GM10266 (cell line): Measurements from ENCODE around the gene ARMC3.

ENCODE experiments used
- DNase-seq: peaks from one replicate; pipeline ENCODE4 v3.0.0; 2012; ENCODE audit errors: extremely low spot score
- TF ChIP-seq, protein P1 (sequence below): IDR thresholded peaks from 2 replicates; pipeline ENCODE4 v1.5.1; 2012; ENCODE audit warnings: mild to moderate bottlenecking, low read depth; ENCODE audit not compliant: control insufficient read depth, insufficient read depth; ENCODE audit errors: missing control alignments

Gene ARMC3

DNA sequence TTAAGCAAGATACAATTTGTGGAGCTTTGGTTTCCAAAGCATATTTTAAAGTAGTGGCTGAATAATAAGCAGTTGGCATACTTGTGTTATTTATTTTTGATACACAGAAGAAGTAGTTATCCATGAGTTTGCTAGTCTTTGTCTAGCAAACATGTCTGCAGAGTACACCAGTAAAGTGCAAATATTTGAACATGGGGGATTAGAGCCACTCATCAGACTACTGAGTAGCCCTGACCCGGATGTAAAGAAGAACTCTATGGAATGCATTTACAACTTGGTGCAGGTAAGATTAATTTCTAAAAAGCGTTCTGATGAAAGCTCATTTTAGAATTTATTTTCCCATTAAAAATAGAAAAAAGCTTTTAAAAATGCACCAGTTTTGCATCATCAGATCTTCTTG lies 31.4 kb downstream of the ARMC3 start:
- TF ChIP-seq, protein P1, sequence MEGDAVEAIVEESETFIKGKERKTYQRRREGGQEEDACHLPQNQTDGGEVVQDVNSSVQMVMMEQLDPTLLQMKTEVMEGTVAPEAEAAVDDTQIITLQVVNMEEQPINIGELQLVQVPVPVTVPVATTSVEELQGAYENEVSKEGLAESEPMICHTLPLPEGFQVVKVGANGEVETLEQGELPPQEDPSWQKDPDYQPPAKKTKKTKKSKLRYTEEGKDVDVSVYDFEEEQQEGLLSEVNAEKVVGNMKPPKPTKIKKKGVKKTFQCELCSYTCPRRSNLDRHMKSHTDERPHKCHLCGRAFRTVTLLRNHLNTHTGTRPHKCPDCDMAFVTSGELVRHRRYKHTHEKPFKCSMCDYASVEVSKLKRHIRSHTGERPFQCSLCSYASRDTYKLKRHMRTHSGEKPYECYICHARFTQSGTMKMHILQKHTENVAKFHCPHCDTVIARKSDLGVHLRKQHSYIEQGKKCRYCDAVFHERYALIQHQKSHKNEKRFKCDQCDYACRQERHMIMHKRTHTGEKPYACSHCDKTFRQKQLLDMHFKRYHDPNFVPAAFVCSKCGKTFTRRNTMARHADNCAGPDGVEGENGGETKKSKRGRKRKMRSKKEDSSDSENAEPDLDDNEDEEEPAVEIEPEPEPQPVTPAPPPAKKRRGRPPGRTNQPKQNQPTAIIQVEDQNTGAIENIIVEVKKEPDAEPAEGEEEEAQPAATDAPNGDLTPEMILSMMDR: no peak
- DNase-seq: no peak

DNA sequence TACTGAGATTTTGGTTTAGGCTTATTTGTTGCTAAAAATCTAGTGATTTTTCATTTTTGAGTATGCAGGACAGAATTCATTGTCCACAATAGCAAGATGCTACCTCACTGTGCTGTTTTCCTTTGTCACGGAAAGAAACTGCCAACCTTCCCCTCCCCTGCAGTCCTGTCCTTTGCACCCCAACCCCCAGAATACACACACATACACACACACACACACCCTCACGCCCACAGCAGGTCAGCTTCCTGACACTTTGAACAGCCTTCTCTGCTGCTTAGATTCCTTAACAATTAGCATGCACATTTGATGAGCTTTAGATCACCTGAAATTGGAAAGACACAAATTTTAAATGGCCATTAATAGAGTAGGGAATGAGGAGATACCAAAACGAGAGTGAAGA lies 32.1 kb downstream of the ARMC3 start:
- no peak for DNase-seq
- TF ChIP-seq, protein P1: no peak

DNA sequence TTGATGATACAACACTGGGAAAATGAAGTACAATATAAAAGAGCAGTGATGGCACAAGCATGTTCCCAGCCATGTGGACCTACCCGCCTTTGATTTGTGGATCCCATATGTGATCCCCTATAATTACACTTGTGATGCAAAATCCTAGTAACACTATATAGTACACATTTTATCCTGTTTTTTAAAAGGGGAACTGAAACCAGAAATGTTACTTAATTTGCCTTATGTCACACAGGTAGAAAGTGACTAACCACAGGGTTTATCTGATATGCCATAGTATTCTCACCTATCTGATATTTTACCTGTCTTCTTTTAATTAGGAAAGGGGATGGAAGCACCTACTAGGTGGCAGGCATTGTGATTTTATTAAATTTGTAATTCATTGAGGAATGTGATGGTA lies 35.0 kb downstream of the ARMC3 start:
- TF ChIP-seq, protein P1: no peak
- DNase-seq: no peak

DNA sequence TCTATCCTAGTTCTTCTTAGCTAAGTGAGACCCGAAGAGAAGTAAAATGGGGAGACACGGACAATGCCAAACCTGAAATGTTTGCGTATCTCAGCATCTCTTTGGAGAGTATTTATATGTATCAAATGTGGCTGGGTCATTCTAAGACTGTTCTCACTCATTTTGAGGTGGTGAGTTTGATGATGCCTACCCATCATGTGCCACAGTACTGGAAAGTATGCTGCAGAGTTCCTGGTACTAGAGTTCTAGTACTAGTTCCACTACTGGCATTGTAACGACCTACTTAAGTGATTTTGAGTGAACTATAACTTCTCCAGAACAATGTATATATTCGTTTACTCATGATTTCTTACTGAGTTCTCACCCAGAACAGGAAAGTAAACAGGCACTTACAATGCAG lies 41.9 kb downstream of the ARMC3 start:
- DNase-seq: no peak
- TF ChIP-seq, protein P1: no peak

DNA sequence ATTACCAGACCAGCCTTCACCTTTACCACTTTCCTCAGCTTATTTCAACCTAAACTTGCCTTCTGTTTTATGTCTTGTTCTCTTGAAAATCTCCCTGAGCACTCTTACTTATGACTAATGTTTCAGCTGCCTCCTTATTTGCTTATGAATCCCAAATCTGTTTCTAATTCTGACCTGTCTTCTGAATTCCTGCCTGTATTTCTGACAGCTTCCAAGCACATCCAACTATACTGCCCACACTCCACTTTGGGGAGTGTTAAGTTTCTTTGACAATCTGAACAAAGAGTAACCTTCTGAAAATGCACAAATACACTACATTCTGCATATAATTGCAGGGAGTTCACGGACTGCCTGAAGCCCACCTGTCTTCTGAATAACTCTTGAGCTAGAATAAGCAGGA lies 48.7 kb downstream of the ARMC3 start:
- TF ChIP-seq, protein P1: no peak
- DNase-seq: no peak

DNA sequence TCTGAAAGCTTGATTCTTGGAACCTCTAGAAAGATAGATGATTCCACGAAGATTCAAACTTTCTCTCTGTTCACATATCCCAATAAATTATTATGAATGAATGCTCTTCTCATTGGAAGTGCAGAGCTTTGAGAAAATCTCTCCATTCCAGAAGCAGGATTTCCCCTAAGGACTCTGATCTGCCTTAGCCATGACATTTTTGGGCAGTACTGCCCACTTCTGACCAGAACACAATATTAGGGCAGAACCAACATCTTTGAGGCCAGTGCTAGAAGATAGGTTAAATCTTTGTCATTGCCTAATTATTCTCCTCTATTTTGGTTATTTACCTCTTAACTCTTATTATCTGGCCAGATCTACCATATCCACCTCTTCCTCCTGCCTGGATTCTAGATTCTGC lies 49.9 kb downstream of the ARMC3 start:
- DNase-seq: no peak
- TF ChIP-seq, protein P1: no peak

DNA sequence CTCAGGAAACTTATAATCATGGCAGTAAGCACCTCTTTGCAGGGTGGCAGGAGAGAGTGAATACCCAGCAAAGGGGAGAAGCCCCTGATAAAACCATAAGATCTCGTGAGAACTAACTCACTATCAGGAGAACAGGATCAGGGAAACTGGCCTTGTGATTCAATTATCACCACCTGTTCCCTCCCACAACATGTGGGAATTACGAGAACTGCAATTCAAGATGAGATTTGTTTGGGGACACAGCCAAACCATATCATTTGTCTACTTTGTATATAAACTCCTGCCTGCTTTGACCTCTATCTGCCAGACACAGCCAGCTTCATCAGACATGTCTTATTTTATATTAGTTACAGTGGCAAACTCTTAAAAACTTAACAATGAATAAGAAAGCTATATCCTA lies 50.4 kb downstream of the ARMC3 start:
- no peak for DNase-seq

More for the DNA sequence above, 50.4 kb downstream of the ARMC3 start:
- TF ChIP-seq, protein P1: no peak
